Mesenchymal stem cell (in vitro differentiated cells and primary cell): ENCODE data around the gene RTN1.

Experiments used
- DNase-seq: peaks from one replicate; pipeline ENCODE4 v3.0.0-alpha.2; 2013
- H2AFZ ChIP-seq: one replicate; pipeline ENCODE4 v1.6.1; 2013; ENCODE audit warnings: low read depth, mild to moderate bottlenecking, control low read depth, inconsistent platforms, low read length, moderate library complexity
- H2AK5ac ChIP-seq: 2 replicates; pipeline ENCODE4 v1.6.1; 2013; ENCODE audit warnings: low read length, moderate library complexity, mild to moderate bottlenecking, inconsistent platforms; ENCODE audit not compliant: severe bottlenecking
- H2BK120ac ChIP-seq: one replicate; pipeline ENCODE4 v1.6.1; 2013; ENCODE audit warnings: low read depth, mild to moderate bottlenecking, inconsistent platforms, low read length, moderate library complexity
- H2BK12ac ChIP-seq, 2 experiments: one replicate each; pipeline ENCODE4 v1.6.1; 2013; ENCODE audit warnings: inconsistent platforms in 2 of 2, low read length in 2 of 2, mild to moderate bottlenecking in 2 of 2, moderate library complexity in 2 of 2, control low read depth in 1 of 2
- H2BK15ac ChIP-seq: one replicate; pipeline ENCODE4 v1.6.1; 2013; ENCODE audit warnings: mild to moderate bottlenecking, low read depth, inconsistent platforms; ENCODE audit not compliant: poor library complexity, severe bottlenecking
- H2BK5ac ChIP-seq: 2 replicates; pipeline ENCODE4 v1.6.1; 2013; ENCODE audit warnings: low read depth, mild to moderate bottlenecking, low read length, control low read depth, inconsistent platforms; ENCODE audit not compliant: poor library complexity, severe bottlenecking
- H3K14ac ChIP-seq, 2 experiments: one replicate each; pipeline ENCODE4 v1.6.1; 2013; ENCODE audit warnings: inconsistent platforms in 2 of 2, low read length in 2 of 2, control low read depth in 1 of 2, mild to moderate bottlenecking in 1 of 2, moderate library complexity in 1 of 2
- H3K18ac ChIP-seq, 2 experiments: one replicate each; pipeline ENCODE4 v1.6.1; 2013; ENCODE audit warnings: inconsistent platforms in 2 of 2, low read length in 2 of 2, control low read depth in 1 of 2, low read depth in 1 of 2, mild to moderate bottlenecking in 1 of 2
- H3K23ac ChIP-seq, 2 experiments: one replicate each; pipeline ENCODE4 v1.6.1; 2013; ENCODE audit warnings: inconsistent platforms in 2 of 2, low read length in 2 of 2, mild to moderate bottlenecking in 2 of 2, moderate library complexity in 2 of 2, control low read depth in 1 of 2
- H3K27ac ChIP-seq: 2 replicates; pipeline ENCODE4 v1.5.1; 2013; ENCODE audit warnings: mild to moderate bottlenecking, moderate library complexity, low read length, control low read depth, inconsistent platforms; ENCODE audit not compliant: poor library complexity, severe bottlenecking
- H3K27me3 ChIP-seq, 2 experiments: 2 replicates each; pipeline versions ENCODE4 v1.6.1 to v1.7.0; 2013; ENCODE audit warnings: low read length in 2 of 2, mild to moderate bottlenecking in 2 of 2, moderate library complexity in 2 of 2, control low read depth in 1 of 2, inconsistent platforms in 1 of 2; ENCODE audit not compliant: control insufficient read depth in 1 of 2, insufficient read depth in 1 of 2
- H3K36me3 ChIP-seq, 2 experiments: 2 replicates each; pipeline versions ENCODE4 v1.6.1 to v1.7.0; 2013; ENCODE audit warnings: low read length in 2 of 2, control low read depth in 1 of 2, inconsistent platforms in 1 of 2, low read depth in 1 of 2, mild to moderate bottlenecking in 1 of 2; ENCODE audit not compliant: insufficient read depth in 2 of 2, control insufficient read depth in 1 of 2
- H3K4ac ChIP-seq, 2 experiments: one replicate each; pipeline ENCODE4 v1.6.1; 2013; ENCODE audit warnings: inconsistent platforms in 2 of 2, low read length in 2 of 2, mild to moderate bottlenecking in 2 of 2, moderate library complexity in 2 of 2, control low read depth in 1 of 2, low read depth in 1 of 2
- H3K4me1 ChIP-seq: 2 replicates; pipeline ENCODE4 v1.6.1; 2013; ENCODE audit warnings: low read depth, low read length, control low read depth; ENCODE audit not compliant: control insufficient read depth, insufficient read depth
- H3K4me2 ChIP-seq: 2 replicates; pipeline ENCODE4 v1.6.1; 2013; ENCODE audit warnings: low read length, mild to moderate bottlenecking, inconsistent platforms; ENCODE audit not compliant: poor library complexity, severe bottlenecking
- H3K4me3 ChIP-seq, 2 experiments: 2 replicates each; pipeline versions ENCODE4 v1.5.1 to v1.7.0; 2013; ENCODE audit warnings: low read length in 2 of 2, mild to moderate bottlenecking in 2 of 2, control low read depth in 1 of 2, low read depth in 1 of 2; ENCODE audit not compliant: insufficient read depth in 1 of 2
- H3K79me1 ChIP-seq: replicated peaks from 2 replicates; pipeline ENCODE4 v1.6.1; 2013; ENCODE audit warnings: mild to moderate bottlenecking, control low read depth, low read length, inconsistent platforms; ENCODE audit not compliant: poor library complexity, severe bottlenecking
- H3K9ac ChIP-seq: 2 replicates; pipeline ENCODE4 v1.7.0; 2013; ENCODE audit warnings: mild to moderate bottlenecking, low read length, moderate library complexity
- H3K9me3 ChIP-seq: 2 replicates; pipeline ENCODE4 v1.7.0; 2013; ENCODE audit warnings: mild to moderate bottlenecking, low read length; ENCODE audit not compliant: control insufficient read depth
- H4K8ac ChIP-seq: one replicate; pipeline ENCODE4 v1.6.1; 2013; ENCODE audit warnings: inconsistent platforms, mild to moderate bottlenecking, low read length, moderate library complexity
- H4K91ac ChIP-seq: one replicate; pipeline ENCODE4 v1.6.1; 2013; ENCODE audit warnings: mild to moderate bottlenecking, low read length, inconsistent platforms
- WGBS: methylation state at CpG from one replicate; pipeline ENCODE4 v1.1.7; 2013; ENCODE audit warnings: mixed read lengths; 5-methylcytosine and 5-hydroxymethylcytosine counted together

Gene RTN1

GRCh38 chr14:59850458-59850857 is 20.1 kb downstream of the RTN1 start:
- no peaks in the 10 kb centered on the region for H3K79me1 ChIP-seq
- H3K36me3 ChIP-seq: no peaks in the 10 kb centered on the region
- H2AK5ac ChIP-seq: no peak overlapping the region
- no peak overlapping the region for H3K4me3 ChIP-seq
- no peaks in the 10 kb centered on the region for H3K4me1 ChIP-seq
- no peak overlapping the region for H2BK12ac ChIP-seq
- H4K91ac ChIP-seq: no peak overlapping the region
- H2BK15ac ChIP-seq: no peak overlapping the region
- 48% methylated on average over 1 of the region's 2 CpGs for WGBS
- H3K4ac ChIP-seq: no peak overlapping the region
- H3K23ac ChIP-seq: no peak overlapping the region
- no peak for DNase-seq
- H2AFZ ChIP-seq: no peak overlapping the region
- H3K27ac ChIP-seq: no peak overlapping the region
- H3K9me3 ChIP-seq: no peaks in the 10 kb centered on the region
- no peak overlapping the region for H3K18ac ChIP-seq
- H3K27me3 ChIP-seq: peaks cover 0 to 4% of the 10 kb centered on the region in 2 experiments
- H2BK120ac ChIP-seq: no peak overlapping the region
- no peak overlapping the region for H3K14ac ChIP-seq
- no peak overlapping the region for H3K9ac ChIP-seq
- H2BK5ac ChIP-seq: no peak overlapping the region
- no peak overlapping the region for H3K4me2 ChIP-seq
- H4K8ac ChIP-seq: no peak overlapping the region

- Histone ChIP-seq H2BK120ac (no peak overlapping the region), H3K4me1 (no peaks in the 10 kb centered on the region), H4K91ac (no peak overlapping the region), H2BK15ac (no peak overlapping the region), H3K4ac (no peak overlapping the region), H4K8ac (no peak overlapping the region), H2AK5ac (no peak overlapping the region), H2BK12ac (no peak overlapping the region), H3K4me2 (no peak overlapping the region), H3K9ac (no peak overlapping the region), H3K23ac (no peak overlapping the region), H2BK5ac (no peak overlapping the region), H3K14ac (no peak overlapping the region), H3K27ac (no peak overlapping the region), H2AFZ (no peak overlapping the region), H3K18ac (no peak overlapping the region), H3K36me3 (no peaks in the 10 kb centered on the region), H3K79me1 (no peaks in the 10 kb centered on the region), H3K4me3 (no peak overlapping the region), H3K9me3 (no peaks in the 10 kb centered on the region), H3K27me3 (peaks cover 0 to 4% of the 10 kb centered on the region in 2 experiments)
- DNase-seq: no peak
- WGBS: 87% methylated on average over 1 of the region's 1 CpG
Observed at GRCh38 chr14:59849411-59850130, 21.0 kb downstream of the RTN1 start.

GRCh38 chr14:59848671-59849070 is 21.9 kb downstream of the RTN1 start:
- no peak overlapping the region for H3K4ac ChIP-seq
- no peaks in the 10 kb centered on the region for H3K79me1 ChIP-seq
- no peak overlapping the region for H2BK12ac ChIP-seq
- no peak overlapping the region for H2BK120ac ChIP-seq
- H4K91ac ChIP-seq: no peak overlapping the region
- no peaks in the 10 kb centered on the region for H3K36me3 ChIP-seq
- H3K9me3 ChIP-seq: no peaks in the 10 kb centered on the region
- H3K23ac ChIP-seq: no peak overlapping the region
- H3K14ac ChIP-seq: no peak overlapping the region
- 80% methylated on average over 3 of the region's 3 CpGs for WGBS
- H2BK15ac ChIP-seq: no peak overlapping the region
- DNase-seq: no peak
- peaks cover 0 to 9% of the 10 kb centered on the region in 2 experiments for H3K27me3 ChIP-seq
- H3K4me2 ChIP-seq: no peak overlapping the region
- H3K18ac ChIP-seq: no peak overlapping the region
- H4K8ac ChIP-seq: no peak overlapping the region
- no peak overlapping the region for H2BK5ac ChIP-seq
- no peak overlapping the region for H3K27ac ChIP-seq
- no peak overlapping the region for H3K4me3 ChIP-seq
- H3K9ac ChIP-seq: no peak overlapping the region
- H2AK5ac ChIP-seq: no peak overlapping the region
- no peaks in the 10 kb centered on the region for H3K4me1 ChIP-seq
- no peak overlapping the region for H2AFZ ChIP-seq

GRCh38 chr14:59847711-59848110 is 22.9 kb downstream of the RTN1 start:
- H4K91ac ChIP-seq: no peak overlapping the region
- no peak overlapping the region for H3K4me3 ChIP-seq
- no peak overlapping the region for H3K18ac ChIP-seq
- no peak overlapping the region for H2BK120ac ChIP-seq
- no peak overlapping the region for H3K4ac ChIP-seq
- no peak overlapping the region for H4K8ac ChIP-seq
- no peaks in the 10 kb centered on the region for H3K36me3 ChIP-seq
- H2AFZ ChIP-seq: no peak overlapping the region
- H3K9me3 ChIP-seq: no peaks in the 10 kb centered on the region
- H3K23ac ChIP-seq: no peak overlapping the region
- 22% methylated on average over 3 of the region's 3 CpGs for WGBS
- no peak overlapping the region for H3K4me2 ChIP-seq
- H2BK15ac ChIP-seq: no peak overlapping the region
- no peak overlapping the region for H3K27ac ChIP-seq
- H3K4me1 ChIP-seq: no peaks in the 10 kb centered on the region
- no peaks in the 10 kb centered on the region for H3K79me1 ChIP-seq
- no peak overlapping the region for H2BK5ac ChIP-seq
- DNase-seq: no peak
- no peak overlapping the region for H2AK5ac ChIP-seq
- H2BK12ac ChIP-seq: no peak overlapping the region
- no peak overlapping the region for H3K14ac ChIP-seq
- H3K27me3 ChIP-seq: peaks cover 0 to 9% of the 10 kb centered on the region in 2 experiments
- H3K9ac ChIP-seq: no peak overlapping the region
